Skeletal muscle satellite cell (primary cell): ENCODE measurements around the gene MPP3.
A peak's percentile ranks its signal among the peaks of the same experiment; 100 is the strongest.
"Not testable (repeated sequence)": the region's sequence is repeated elsewhere in the genome, so short reads cannot be mapped to it uniquely, and the experiment has no call there.

Source experiments
- H3K27me3 ChIP-seq: 2 replicates; pipeline ENCODE4 v1.7.0; 2013; ENCODE audit warnings: low read length; ENCODE audit not compliant: control insufficient read depth, insufficient read depth
- H3K36me3 ChIP-seq: 2 replicates; pipeline ENCODE4 v1.7.0; 2013; ENCODE audit warnings: mild to moderate bottlenecking, control low read depth, low read length; ENCODE audit not compliant: insufficient read depth
- H3K4me1 ChIP-seq: 2 replicates; pipeline ENCODE4 v1.7.0; 2013; ENCODE audit warnings: low read length; ENCODE audit not compliant: control insufficient read depth, insufficient read depth
- H3K4me2 ChIP-seq: 2 replicates; pipeline ENCODE4 v1.7.0; 2013; ENCODE audit warnings: mild to moderate bottlenecking, low read length
- H3K4me3 ChIP-seq: 2 replicates; pipeline ENCODE4 v1.7.0; 2013; ENCODE audit warnings: low read length
- H3K9ac ChIP-seq: 2 replicates; pipeline ENCODE4 v1.7.0; 2013; ENCODE audit warnings: mild to moderate bottlenecking, low read depth, low read length, moderate library complexity
- H3K9me3 ChIP-seq: replicated peaks from 2 replicates; pipeline ENCODE4 v1.7.0; 2013; ENCODE audit warnings: mild to moderate bottlenecking, control low read depth, low read length

Gene MPP3

GRCh38 chr17:43792668-43793067, 40.3 kb downstream of the MPP3 start:
- H3K9me3 ChIP-seq, H3K4me2 ChIP-seq, H3K4me1 ChIP-seq, H3K9ac ChIP-seq, H3K4me3 ChIP-seq, H3K27me3 ChIP-seq, H3K36me3 ChIP-seq: not testable (repeated sequence)

GRCh38 chr17:43791589-43791988, 41.4 kb downstream of the MPP3 start:
- no peaks in the 10 kb centered on the region for H3K9me3 ChIP-seq
- H3K4me2 ChIP-seq = no peak overlapping the region
- H3K4me3 ChIP-seq = no peak overlapping the region
- H3K4me1 ChIP-seq = no peaks in the 10 kb centered on the region
- no peak overlapping the region for H3K9ac ChIP-seq
- no peaks in the 10 kb centered on the region for H3K36me3 ChIP-seq
- no peaks in the 10 kb centered on the region for H3K27me3 ChIP-seq

DNA sequence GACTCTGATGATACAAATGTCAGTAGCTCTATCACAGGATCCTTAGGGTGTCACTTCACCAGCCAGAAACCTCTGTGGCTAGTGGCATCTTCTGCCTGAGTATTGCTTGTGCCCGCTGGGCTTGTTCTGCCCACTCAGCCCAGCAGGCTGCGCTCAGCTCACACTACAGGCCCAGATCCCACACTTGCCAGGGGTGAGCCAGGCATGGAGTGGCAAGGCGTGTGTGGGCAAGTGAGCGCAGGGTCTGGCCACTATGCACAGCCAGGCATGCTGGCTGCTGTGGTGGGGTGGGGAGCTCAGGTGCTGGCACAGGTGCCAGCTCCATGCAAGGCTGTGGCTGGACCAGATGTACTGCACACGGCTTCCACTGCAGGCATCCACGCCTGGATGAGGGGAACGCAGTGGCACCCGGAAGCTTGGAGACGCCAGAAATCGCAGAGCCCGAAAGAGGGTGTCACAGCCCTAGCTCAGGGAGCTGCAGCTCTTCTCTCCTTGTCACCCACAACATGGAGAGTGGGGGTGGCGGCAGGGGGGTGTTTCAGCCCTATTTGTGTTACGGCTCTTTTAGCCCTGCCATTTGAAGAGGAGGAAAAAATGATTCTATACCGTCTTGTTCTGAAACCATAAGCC, 42.5 kb downstream of the MPP3 start:
- Histone ChIP-seq H3K4me2 (no peak overlapping the region), H3K9ac (no peak overlapping the region), H3K9me3 (no peaks in the 10 kb centered on the region), H3K4me1 (no peaks in the 10 kb centered on the region), H3K4me3 (no peak overlapping the region), H3K27me3 (no peaks in the 10 kb centered on the region), H3K36me3 (no peaks in the 10 kb centered on the region)

DNA sequence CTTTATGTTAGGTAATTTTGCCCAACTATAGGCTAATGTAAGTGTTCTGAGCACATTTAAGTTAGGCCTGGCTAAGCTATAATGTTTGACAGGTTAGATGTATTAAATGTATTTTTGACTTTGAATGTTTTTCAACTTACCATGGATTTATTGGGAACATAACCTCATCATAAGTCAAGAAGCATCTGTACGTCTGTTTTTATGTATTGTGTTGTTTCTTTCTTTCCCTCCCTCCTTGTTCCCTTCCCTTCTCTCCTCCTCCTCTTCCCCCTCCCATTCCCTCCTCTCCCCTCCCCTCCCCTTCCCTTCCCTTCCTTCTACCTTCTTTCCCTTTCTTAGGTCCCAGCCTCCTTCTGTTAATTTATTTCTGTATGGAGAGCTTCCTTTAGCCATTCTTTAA, 43.5 kb downstream of the MPP3 start:
- Histone ChIP-seq H3K4me1 (peaks cover 8% of the 10 kb centered on the region), H3K4me2 (no peak overlapping the region), H3K27me3 (no peaks in the 10 kb centered on the region), H3K9ac (no peak overlapping the region), H3K9me3 (no peaks in the 10 kb centered on the region), H3K36me3 (no peaks in the 10 kb centered on the region), H3K4me3 (no peak overlapping the region)

DNA sequence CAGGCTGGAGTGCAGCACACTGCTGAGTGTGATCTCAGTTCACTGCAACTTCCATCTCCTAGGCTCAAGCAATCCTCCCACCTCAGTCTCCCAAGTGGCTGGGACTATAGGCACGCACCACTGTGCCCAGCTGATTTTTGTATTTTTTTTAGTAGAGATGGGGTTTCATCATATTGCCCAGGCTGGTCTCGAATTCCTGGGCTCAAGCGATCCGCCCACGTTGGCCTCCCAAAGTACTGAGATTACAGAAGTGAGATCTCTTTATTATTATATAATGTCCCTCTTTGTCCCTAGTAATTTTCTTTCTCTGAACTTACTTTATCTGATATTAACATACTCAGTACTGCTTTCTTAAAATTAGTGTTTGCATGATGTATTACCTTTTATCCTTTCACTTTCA, 44.4 kb downstream of the MPP3 start:
- Histone ChIP-seq H3K9me3 (no peaks in the 10 kb centered on the region), H3K4me2 (no peak overlapping the region), H3K4me3 (no peak overlapping the region), H3K36me3 (no peaks in the 10 kb centered on the region), H3K27me3 (no peaks in the 10 kb centered on the region), H3K9ac (no peak overlapping the region), H3K4me1 (peaks cover 18% of the 10 kb centered on the region)

- Histone ChIP-seq H3K36me3 (no peaks in the 10 kb centered on the region), H3K4me1 (peaks cover 26% of the 10 kb centered on the region), H3K9me3 (no peaks in the 10 kb centered on the region), H3K9ac (no peak overlapping the region), H3K4me2 (no peak overlapping the region), H3K27me3 (no peaks in the 10 kb centered on the region), H3K4me3 (no peak overlapping the region)
Measured at GRCh38 chr17:43787728-43788127, 45.2 kb downstream of the MPP3 start.

DNA sequence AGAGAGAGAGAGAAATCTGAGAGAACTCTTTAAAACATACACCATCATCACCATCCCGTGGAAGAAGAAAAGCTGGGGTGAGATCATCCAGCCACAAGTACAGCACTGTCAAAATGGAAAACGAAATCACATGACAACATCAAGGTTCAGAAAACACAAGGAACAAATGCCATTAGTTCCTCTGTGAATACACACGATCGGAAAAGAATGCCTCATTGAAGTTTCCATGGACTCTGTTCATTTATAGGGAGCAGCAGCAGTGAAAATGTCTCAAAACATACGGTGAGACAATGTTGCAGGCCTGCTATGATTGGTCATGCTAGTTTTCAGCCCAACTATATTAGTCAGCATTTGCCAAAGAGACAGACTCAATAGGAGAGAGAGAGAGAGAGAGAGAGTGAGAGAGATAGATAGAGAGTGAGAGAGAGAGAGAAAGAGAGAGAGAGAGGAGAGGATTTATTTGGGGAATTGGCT, 48.3 kb downstream of the MPP3 start:
- H3K9me3 ChIP-seq = no peaks in the 10 kb centered on the region
- H3K4me1 ChIP-seq = peaks cover 29% of the 10 kb centered on the region
- no peaks in the 10 kb centered on the region for H3K27me3 ChIP-seq
- no peaks in the 10 kb centered on the region for H3K36me3 ChIP-seq
- H3K4me2 ChIP-seq = peak overlapping the region; percentile 52
- H3K9ac ChIP-seq = peak overlapping the region; percentile 28
- H3K4me3 ChIP-seq = peak overlapping the region; percentile 16

- peak overlapping the region; percentile 28 for H3K9ac ChIP-seq
- H3K27me3 ChIP-seq = no peaks in the 10 kb centered on the region
- H3K36me3 ChIP-seq = no peaks in the 10 kb centered on the region
- H3K4me2 ChIP-seq = peak overlapping the region; percentile 52
- peaks cover 35% of the 10 kb centered on the region for H3K4me1 ChIP-seq
- no peaks in the 10 kb centered on the region for H3K9me3 ChIP-seq
- peak overlapping the region; percentile 16 for H3K4me3 ChIP-seq
Measured at GRCh38 chr17:43784068-43784467, 48.9 kb downstream of the MPP3 start.

GRCh38 chr17:43782913-43783680, 49.8 kb downstream of the MPP3 start:
- no peaks in the 10 kb centered on the region for H3K27me3 ChIP-seq
- no peaks in the 10 kb centered on the region for H3K9me3 ChIP-seq
- H3K4me1 ChIP-seq = peaks cover 36% of the 10 kb centered on the region
- no peak overlapping the region for H3K4me2 ChIP-seq
- no peak overlapping the region for H3K9ac ChIP-seq
- H3K36me3 ChIP-seq = no peaks in the 10 kb centered on the region
- no peak overlapping the region for H3K4me3 ChIP-seq

DNA sequence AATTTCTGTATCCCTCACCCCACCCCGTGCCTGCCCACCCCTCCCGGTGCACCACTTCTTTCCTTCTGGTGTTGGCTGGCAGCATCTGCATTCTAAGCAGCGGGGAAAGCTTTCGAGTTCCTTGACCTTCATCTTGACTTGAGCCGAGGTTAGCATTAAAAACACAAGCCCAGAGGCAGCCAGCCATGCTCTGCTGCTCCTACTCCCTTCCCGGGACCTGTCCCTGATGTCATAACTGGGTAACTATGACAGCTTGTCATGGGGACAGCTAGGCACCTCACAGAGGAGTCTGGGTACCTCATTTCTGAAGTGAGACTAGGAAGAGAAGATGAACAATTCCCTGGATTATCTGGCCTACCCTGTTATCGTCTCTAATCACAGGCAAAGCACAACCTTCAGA, 52.8 kb downstream of the MPP3 start, which contains the start of gene CFAP97D1:
CFAP97D1 (plus strand) TSS at position 301 of the 400 bp plus-strand sequence; CDS start at position 329, 28 bp downstream.
- H3K36me3 ChIP-seq = peaks cover 14% of the 10 kb centered on the region
- peak within 1 kb of the TSS; percentile 96 for H3K4me3 ChIP-seq
- peak within 1 kb of the TSS; percentile 97 for H3K4me2 ChIP-seq
- peak within 1 kb of the TSS; percentile 99 for H3K9ac ChIP-seq
- no peaks in the 10 kb centered on the region for H3K27me3 ChIP-seq
- no peaks in the 10 kb centered on the region for H3K9me3 ChIP-seq
- H3K4me1 ChIP-seq = peaks cover 42% of the 10 kb centered on the region

DNA sequence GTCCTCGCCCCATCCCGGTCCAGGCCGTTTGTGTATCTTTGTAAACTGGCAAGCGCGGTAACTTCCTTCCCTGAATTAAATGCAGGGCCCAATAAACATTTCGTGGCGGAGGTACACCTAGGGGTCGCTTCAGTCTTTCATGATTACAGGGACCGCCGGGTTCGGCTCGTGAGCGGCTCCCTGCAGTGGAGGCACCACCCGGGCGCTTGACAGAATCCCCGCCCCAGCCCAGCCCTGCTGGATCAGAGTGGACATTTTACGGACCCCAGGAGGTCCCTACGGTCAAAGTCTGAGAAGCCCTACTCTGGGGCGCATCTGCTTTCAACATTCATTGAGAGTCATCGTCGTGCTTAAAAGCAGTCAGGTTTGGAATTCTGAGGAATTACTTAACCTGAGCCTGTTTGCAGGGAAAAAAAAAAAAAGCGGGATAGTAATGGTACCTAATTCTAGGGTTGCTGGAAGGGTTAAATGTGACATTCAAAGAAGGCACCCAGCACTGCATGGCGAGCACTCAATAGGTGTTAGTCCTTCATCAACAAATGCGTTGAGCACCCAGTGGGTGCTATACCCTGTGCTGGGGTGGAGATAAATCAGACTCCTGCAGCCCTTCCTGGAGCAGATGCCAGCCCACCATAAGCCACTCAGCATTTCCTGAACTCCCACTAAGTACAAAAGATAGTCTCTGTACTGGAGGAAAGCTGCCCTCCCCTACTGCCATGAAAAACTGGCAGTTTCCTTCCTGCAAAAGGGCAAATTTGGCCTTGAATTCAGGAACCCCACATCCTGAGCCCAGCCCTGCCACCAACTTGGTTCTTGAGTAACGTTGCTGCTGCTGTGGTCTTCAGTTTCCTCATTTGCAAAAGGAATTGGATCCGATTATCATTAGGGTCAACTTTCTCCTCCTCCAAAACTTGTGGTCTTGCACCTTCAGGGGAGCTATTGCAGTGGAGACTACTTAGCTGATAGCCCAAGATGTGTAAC, 53.5 kb downstream of the MPP3 start:
- Histone ChIP-seq H3K4me3 (peak overlapping the region; percentile 96), H3K36me3 (peaks cover 21% of the 10 kb centered on the region), H3K4me2 (peak overlapping the region; percentile 97), H3K27me3 (no peaks in the 10 kb centered on the region), H3K4me1 (peaks cover 35% of the 10 kb centered on the region), H3K9ac (peak overlapping the region; percentile 99), H3K9me3 (no peaks in the 10 kb centered on the region)
